Activated B cell treated with CpG ODN at 0.5 μM for 24 hours (primary cell): ENCODE data around the gene LRRC74A. TPM values are rescaled to one million over a fixed set of nuclear protein-coding genes. Genes with fewer than 3 reads are reported as not detected.

Source experiments
- ATAC-seq: fragments of 200-7000 bp; cut with Tn5 transposase; one replicate; pipeline ENCODE4 v1.10.0; 2021; ENCODE audit warnings: low read depth, mild to moderate bottlenecking, moderate library complexity
- CTCF ChIA-PET: fragments of 350-600 bp; sonication (Branson Sonifier 250); formaldehyde crosslinking; loops from one replicate; lab custom pipeline; 2021; ENCODE audit warnings: antibody characterized with exemption; lab: Charles Lee
- POLR2A ChIA-PET: fragments of 350-600 bp; sonication (Branson Sonifier 250); formaldehyde crosslinking; loops from one replicate; lab custom pipeline; 2021; ENCODE audit warnings: antibody characterized with exemption; lab: Charles Lee
- DNase-seq: peaks from one replicate; pipeline ENCODE4 v3.0.0; 2022
- H3K27ac Mint-ChIP-seq: one replicate; pipeline ENCODE4 v1.8.0; 2020; ENCODE audit warnings: mixed read lengths
- H3K27me3 Mint-ChIP-seq: one replicate; pipeline ENCODE4 v1.8.0; 2021; ENCODE audit warnings: mixed read lengths
- H3K36me3 Mint-ChIP-seq: one replicate; pipeline ENCODE4 v1.8.0; 2021; ENCODE audit warnings: low read depth, mixed read lengths
- H3K4me1 Mint-ChIP-seq: one replicate; pipeline ENCODE4 v1.8.0; 2021; ENCODE audit warnings: mixed read lengths
- H3K4me3 Mint-ChIP-seq: one replicate; pipeline ENCODE4 v1.8.0; 2020; ENCODE audit warnings: mild to moderate bottlenecking, mixed read lengths
- H3K9me3 Mint-ChIP-seq: one replicate; pipeline ENCODE4 v1.8.0; 2020; ENCODE audit warnings: mixed read lengths
- intact Hi-C: fragments of 100-400 bp; cut with micrococcal nuclease; formaldehyde crosslinking; loops from one replicate; pipeline ENCODE4 v1.15.1; 2024
- total RNA-seq: library from RNA; stranded (reverse); gene quantifications from 2 replicates; pipeline ENCODE4 v1.2.3, GENCODE V29; 2022
- TF ChIP-seq, protein P1 (sequence below): fragments of 200-600 bp; IDR thresholded peaks from one replicate; pipeline ENCODE4 v1.8.0; 2022; ENCODE audit warnings: antibody characterized with exemption, mild to moderate bottlenecking

The LRRC74A gene
- total RNA-seq = not detected in 2 replicates

DNA sequence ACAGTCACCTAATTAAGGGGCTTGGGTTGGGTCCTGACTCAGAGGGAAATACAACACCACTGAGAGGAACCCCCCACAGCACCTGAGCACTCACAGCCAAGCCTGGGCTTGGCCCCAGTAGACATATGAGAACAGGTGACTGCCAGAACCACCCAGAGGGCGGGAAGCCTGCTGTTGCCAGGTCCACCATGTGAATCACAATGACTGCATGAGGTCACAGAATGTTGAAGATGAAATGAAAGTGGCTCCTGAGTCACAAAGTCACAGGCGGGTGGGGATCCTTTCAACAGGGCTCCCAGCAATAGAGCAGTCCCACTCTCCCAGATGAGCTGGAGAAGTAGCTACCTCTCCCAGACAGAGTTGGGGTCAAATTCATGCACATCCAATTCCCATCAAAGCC, at the start of gene LRRC74A:
Gene LRRC74A (plus strand): TSS at position 287 of the 400 bp plus-strand sequence. CDS start 290 bp downstream, outside the sequence.
- H3K9me3 Mint-ChIP-seq = no peaks in the 10 kb centered on the region
- no peak within 1 kb of the TSS for H3K27ac Mint-ChIP-seq
- H3K4me3 Mint-ChIP-seq = no peak within 1 kb of the TSS
- ATAC-seq (no peak), DNase-seq (no peak)
- ChIA-PET POLR2A (no interaction called here), CTCF (no interaction called here)
- H3K4me1 Mint-ChIP-seq = no peaks in the 10 kb centered on the region
- TF ChIP-seq, protein P1, sequence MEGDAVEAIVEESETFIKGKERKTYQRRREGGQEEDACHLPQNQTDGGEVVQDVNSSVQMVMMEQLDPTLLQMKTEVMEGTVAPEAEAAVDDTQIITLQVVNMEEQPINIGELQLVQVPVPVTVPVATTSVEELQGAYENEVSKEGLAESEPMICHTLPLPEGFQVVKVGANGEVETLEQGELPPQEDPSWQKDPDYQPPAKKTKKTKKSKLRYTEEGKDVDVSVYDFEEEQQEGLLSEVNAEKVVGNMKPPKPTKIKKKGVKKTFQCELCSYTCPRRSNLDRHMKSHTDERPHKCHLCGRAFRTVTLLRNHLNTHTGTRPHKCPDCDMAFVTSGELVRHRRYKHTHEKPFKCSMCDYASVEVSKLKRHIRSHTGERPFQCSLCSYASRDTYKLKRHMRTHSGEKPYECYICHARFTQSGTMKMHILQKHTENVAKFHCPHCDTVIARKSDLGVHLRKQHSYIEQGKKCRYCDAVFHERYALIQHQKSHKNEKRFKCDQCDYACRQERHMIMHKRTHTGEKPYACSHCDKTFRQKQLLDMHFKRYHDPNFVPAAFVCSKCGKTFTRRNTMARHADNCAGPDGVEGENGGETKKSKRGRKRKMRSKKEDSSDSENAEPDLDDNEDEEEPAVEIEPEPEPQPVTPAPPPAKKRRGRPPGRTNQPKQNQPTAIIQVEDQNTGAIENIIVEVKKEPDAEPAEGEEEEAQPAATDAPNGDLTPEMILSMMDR = no peak
- no peaks in the 10 kb centered on the region for H3K36me3 Mint-ChIP-seq
- intact Hi-C loops = no loop called here
- peaks cover 11% of the 10 kb centered on the region for H3K27me3 Mint-ChIP-seq

DNA sequence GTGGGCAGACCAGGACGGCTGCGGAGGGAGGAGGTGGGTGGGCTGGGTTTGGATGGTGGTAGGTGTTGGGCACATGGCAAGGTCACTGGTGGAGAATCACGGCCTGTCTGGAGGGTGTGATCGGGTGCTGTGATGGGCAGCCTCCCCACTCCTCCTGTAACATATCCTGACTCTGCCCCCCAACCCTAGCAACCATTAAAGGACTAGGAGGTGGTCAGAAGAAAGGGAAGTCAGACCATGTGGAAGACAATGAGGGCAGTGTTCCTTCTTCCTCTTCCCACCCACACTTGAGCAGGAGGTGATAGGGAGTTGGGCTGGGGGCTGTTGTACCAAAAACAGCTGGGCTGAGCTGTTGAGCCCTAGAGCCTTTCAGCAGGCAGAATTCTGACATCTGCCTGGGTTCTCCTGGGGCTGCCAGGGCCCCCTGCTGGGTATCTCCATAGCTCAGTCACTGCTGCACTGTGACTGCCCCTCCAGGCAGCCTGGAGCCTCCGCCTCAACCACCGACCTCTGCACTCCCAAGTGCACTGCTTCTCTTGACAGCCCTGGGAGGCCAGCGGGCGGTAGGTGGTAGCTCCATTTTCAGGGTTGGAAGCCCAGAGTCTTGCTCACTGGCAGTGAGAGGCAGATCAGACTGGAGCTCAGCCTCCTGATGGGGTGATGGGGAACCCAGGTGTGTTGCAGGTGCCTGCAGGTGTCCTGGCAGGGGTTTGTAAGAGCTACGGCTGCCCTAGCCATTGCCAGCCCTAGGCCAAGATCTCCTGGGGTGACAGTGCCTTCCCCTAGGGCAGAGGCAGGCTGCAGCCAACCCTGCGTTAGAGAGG, 49.6 kb upstream of the LRRC74A start:
- DNase-seq (no peak), ATAC-seq (no peak)
- TF ChIP-seq, protein P1 = no peak
- ChIA-PET POLR2A (no interaction called here), CTCF (interaction anchor here (1.2 kb wide), 1 partner anchor 65 kb away, joined by 3 read pairs; no protein-coding TSS in a partner anchor)
- Mint-ChIP-seq H3K27me3 (peaks cover 6% of the 10 kb centered on the region), H3K4me1 (no peaks in the 10 kb centered on the region), H3K36me3 (peaks cover 4% of the 10 kb centered on the region), H3K9me3 (no peaks in the 10 kb centered on the region), H3K4me3 (no peak overlapping the region), H3K27ac (no peak overlapping the region)
- intact Hi-C loops = no loop called here

DNA sequence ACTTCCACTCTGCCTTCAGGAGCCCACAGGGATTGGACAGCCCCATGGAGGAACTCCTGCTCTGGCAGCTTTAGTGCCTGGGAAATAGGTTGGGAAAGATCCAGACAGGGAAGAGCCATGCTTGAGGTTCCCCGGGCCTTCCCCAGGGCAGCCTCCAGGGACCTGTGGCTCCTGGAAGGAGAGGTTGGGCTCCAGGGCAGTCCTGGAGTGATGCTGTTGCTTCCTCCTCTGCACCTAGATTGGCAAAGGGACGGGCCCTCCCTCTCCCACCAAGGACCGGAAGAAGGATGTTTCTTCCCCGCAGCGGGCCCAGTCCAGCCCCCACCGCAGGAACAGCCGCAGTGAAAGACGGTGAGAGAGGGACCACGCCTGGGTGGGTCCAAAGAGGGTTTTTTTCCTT, 48.5 kb upstream of the LRRC74A start:
- ChIA-PET CTCF (interaction anchor here (1.2 kb wide), 1 partner anchor 66 kb away, joined by 3 read pairs; no protein-coding TSS in a partner anchor), POLR2A (no interaction called here)
- intact Hi-C loops = no loop called here
- no peak overlapping the region for H3K27ac Mint-ChIP-seq
- H3K36me3 Mint-ChIP-seq = peaks cover 11% of the 10 kb centered on the region
- no peak overlapping the region for H3K4me3 Mint-ChIP-seq
- TF ChIP-seq, protein P1 = no peak
- ATAC-seq = no peak
- DNase-seq = no peak
- H3K9me3 Mint-ChIP-seq = no peaks in the 10 kb centered on the region
- H3K27me3 Mint-ChIP-seq = no peaks in the 10 kb centered on the region
- no peaks in the 10 kb centered on the region for H3K4me1 Mint-ChIP-seq

DNA sequence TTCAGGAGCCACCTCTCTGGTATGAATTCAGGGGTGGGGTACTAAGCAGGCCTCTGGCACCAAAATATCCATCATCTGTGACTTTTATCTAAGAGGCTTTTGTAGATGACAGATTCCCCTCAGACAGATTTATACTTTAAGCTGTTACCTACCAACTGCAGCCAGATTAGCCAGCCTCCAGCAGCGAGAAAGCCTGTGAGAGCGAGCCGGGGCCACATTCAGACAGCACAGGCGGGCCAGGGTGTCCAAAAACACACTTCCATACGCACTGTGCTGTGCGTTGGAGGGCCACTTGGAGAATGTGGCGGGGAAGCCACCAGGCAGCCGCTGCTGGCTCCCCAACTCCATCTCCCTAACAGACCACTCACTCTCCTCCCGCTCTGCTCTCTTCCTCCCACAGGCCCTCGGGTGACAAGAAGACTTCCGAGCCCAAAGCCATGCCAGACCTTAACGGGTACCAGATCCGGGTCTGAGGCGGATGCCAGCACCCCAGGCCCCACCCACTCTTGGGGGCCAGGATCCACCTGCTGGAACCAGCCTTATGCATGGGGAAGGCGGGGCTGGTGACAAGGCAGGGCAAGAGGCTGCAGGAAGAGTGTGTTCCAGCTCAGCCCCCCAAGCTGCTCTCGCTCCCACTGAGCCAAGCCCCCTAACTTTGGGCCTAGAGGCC, 47.5 kb upstream of the LRRC74A start:
- ChIA-PET CTCF (no interaction called here), POLR2A (no interaction called here)
- Mint-ChIP-seq H3K4me3 (no peak overlapping the region), H3K27me3 (no peaks in the 10 kb centered on the region), H3K9me3 (no peaks in the 10 kb centered on the region), H3K4me1 (no peaks in the 10 kb centered on the region), H3K27ac (no peak overlapping the region), H3K36me3 (peaks cover 19% of the 10 kb centered on the region)
- intact Hi-C loops = no loop called here
- no peak for DNase-seq
- ATAC-seq = no peak
- TF ChIP-seq, protein P1 = no peak
